Right lobe of liver (tissue), 4 donors: ENCODE results near the gene ANKRD33.

ENCODE experiments used
- CTCF ChIP-seq, 4 donors: fragments of 200-600 bp in 3 of 4; fragments of 450-650 bp in 1 of 4; IDR thresholded peaks; one replicate each; pipeline versions ENCODE4 v1.5.1 to v1.8.0; 2016 to 2022; ENCODE audit warnings: antibody characterized with exemption in 4 of 4, mild to moderate bottlenecking in 2 of 4
- POLR2A ChIP-seq: fragments of 450-650 bp; IDR thresholded peaks from one replicate; pipeline ENCODE4 v1.6.1; 2017; ENCODE audit warnings: antibody characterized with exemption, mild to moderate bottlenecking
- donor health status: DM: no; HTN: no; CAD: no.
- donor health status: DM: no; HTN: no; CAD: no.
- donor health status: DM: no; HTN: yes; CAD: no.

GRCh38 chr12:51888316-51889215, 663 bp downstream of the ANKRD33 start:
- TF ChIP-seq POLR2A (no peak), CTCF (IDR thresholded peaks at IDR 0.05) (no peak)
